Measurements from ENCODE around the gene COX19. TPM values are rescaled to one million over a fixed set of nuclear protein-coding genes. Genes with fewer than 3 reads are reported as not detected.

COX19 gene
- total RNA-seq, 1 experiment from 2014 or later = 37.4 TPM

GRCh38 chr7:972110-972509 lies 3.2 kb downstream of the COX19 start:
- CTCF ChIA-PET = interaction anchor here (1.1 kb wide), 1 partner anchor 58 kb away, joined by 3 read pairs; no protein-coding TSS in a partner anchor
- Mint-ChIP-seq H3K4me3 (ENCODE audit: low read depth, unreplicated experiment) (no peak overlapping the region), H3K36me3 (ENCODE audit: insufficient read depth, unreplicated experiment) (peaks cover 98% of the 10 kb centered on the region), H3K9me3 (ENCODE audit: low read depth, unreplicated experiment) (no peaks in the 10 kb centered on the region), H3K27ac (ENCODE audit: unreplicated experiment) (no peak overlapping the region), H3K27me3 (ENCODE audit: unreplicated experiment) (no peaks in the 10 kb centered on the region), H3K4me1 (ENCODE audit: low read depth, unreplicated experiment) (peaks cover 32% of the 10 kb centered on the region)
- DNase-seq = no peak
- no TSS peak for BruUV-seq (replicated peaks)
- intact Hi-C loops (cut with micrococcal nuclease; ENCODE audit: unreplicated experiment) = no loop called here
- no peak for TF ChIP-seq CTCF (IDR thresholded peaks at IDR 0.05; ENCODE audit: unreplicated experiment)

GRCh38 chr7:970744-971143 lies 4.6 kb downstream of the COX19 start:
- no peak for TF ChIP-seq CTCF (IDR thresholded peaks at IDR 0.05; ENCODE audit: unreplicated experiment)
- Mint-ChIP-seq H3K9me3 (ENCODE audit: low read depth, unreplicated experiment) (no peaks in the 10 kb centered on the region), H3K4me3 (ENCODE audit: low read depth, unreplicated experiment) (no peak overlapping the region), H3K27me3 (ENCODE audit: unreplicated experiment) (no peaks in the 10 kb centered on the region), H3K27ac (ENCODE audit: unreplicated experiment) (peak overlapping the region; percentile 22), H3K4me1 (ENCODE audit: low read depth, unreplicated experiment) (peaks cover 21% of the 10 kb centered on the region), H3K36me3 (ENCODE audit: insufficient read depth, unreplicated experiment) (peaks cover 99% of the 10 kb centered on the region)
- no peak for DNase-seq
- BruUV-seq (replicated peaks) = no TSS peak
- CTCF ChIA-PET = no interaction called here
- intact Hi-C loops (cut with micrococcal nuclease; ENCODE audit: unreplicated experiment) = no loop called here

- peaks cover 99% of the 10 kb centered on the region for H3K36me3 Mint-ChIP-seq (ENCODE audit: insufficient read depth, unreplicated experiment)
These were observed 5.9 kb downstream of the COX19 start for GRCh38 chr7:969403-969802.

GRCh38 chr7:968205-969105 lies 6.9 kb downstream of the COX19 start:
- BruUV-seq (replicated peaks) = no TSS peak
- H3K27ac Mint-ChIP-seq (ENCODE audit: unreplicated experiment) = no peak overlapping the region

More at GRCh38 chr7:969403-969802, 5.9 kb downstream of the COX19 start:
- no peak for TF ChIP-seq CTCF (IDR thresholded peaks at IDR 0.05; ENCODE audit: unreplicated experiment)
- DNase-seq = no peak
- no peak overlapping the region for H3K27ac Mint-ChIP-seq (ENCODE audit: unreplicated experiment)
- no peaks in the 10 kb centered on the region for H3K27me3 Mint-ChIP-seq (ENCODE audit: unreplicated experiment)
- CTCF ChIA-PET = no interaction called here
- H3K4me1 Mint-ChIP-seq (ENCODE audit: low read depth, unreplicated experiment) = peaks cover 29% of the 10 kb centered on the region
- no peaks in the 10 kb centered on the region for H3K9me3 Mint-ChIP-seq (ENCODE audit: low read depth, unreplicated experiment)
- intact Hi-C loops (cut with micrococcal nuclease; ENCODE audit: unreplicated experiment) = no loop called here
- no peak overlapping the region for H3K4me3 Mint-ChIP-seq (ENCODE audit: low read depth, unreplicated experiment)
- no TSS peak for BruUV-seq (replicated peaks)

More at GRCh38 chr7:968205-969105, 6.9 kb downstream of the COX19 start:
- no peak for TF ChIP-seq CTCF (IDR thresholded peaks at IDR 0.05; ENCODE audit: unreplicated experiment)
- Mint-ChIP-seq H3K9me3 (ENCODE audit: low read depth, unreplicated experiment) (no peaks in the 10 kb centered on the region), H3K4me3 (ENCODE audit: low read depth, unreplicated experiment) (no peak overlapping the region), H3K4me1 (ENCODE audit: low read depth, unreplicated experiment) (peaks cover 29% of the 10 kb centered on the region), H3K36me3 (ENCODE audit: insufficient read depth, unreplicated experiment) (peaks cover 98% of the 10 kb centered on the region), H3K27me3 (ENCODE audit: unreplicated experiment) (no peaks in the 10 kb centered on the region)
- no peak for DNase-seq
- CTCF ChIA-PET = no interaction called here
- intact Hi-C loops (cut with micrococcal nuclease; ENCODE audit: unreplicated experiment) = no loop called here
